Endothelial cell (in vitro differentiated cells): ENCODE measurements around the gene FHOD1. TPM values are rescaled to one million over a fixed set of nuclear protein-coding genes. Genes with fewer than 3 reads are reported as not detected.

Source experiments
- DNase-seq: peaks from one replicate; pipeline ENCODE4 v3.0.0; 2021; ENCODE audit warnings: low spot score
- H3K27ac Mint-ChIP-seq: one replicate; pipeline ENCODE4 v1.8.0; 2021; ENCODE audit warnings: mixed read lengths, inconsistent platforms; ENCODE audit not compliant: unreplicated experiment
- H3K27me3 Mint-ChIP-seq: one replicate; pipeline ENCODE4 v1.8.0; 2021; ENCODE audit warnings: mild to moderate bottlenecking, moderate library complexity, mixed read lengths, inconsistent platforms; ENCODE audit not compliant: unreplicated experiment
- H3K36me3 Mint-ChIP-seq: one replicate; pipeline ENCODE4 v1.8.0; 2021; ENCODE audit warnings: mild to moderate bottlenecking, low read depth, mixed read lengths, inconsistent platforms; ENCODE audit not compliant: unreplicated experiment
- H3K4me1 Mint-ChIP-seq: one replicate; pipeline ENCODE4 v1.8.0; 2021; ENCODE audit warnings: mild to moderate bottlenecking, mixed read lengths, inconsistent platforms; ENCODE audit not compliant: unreplicated experiment
- H3K4me3 Mint-ChIP-seq: one replicate; pipeline ENCODE4 v1.8.0; 2021; ENCODE audit warnings: mild to moderate bottlenecking, mixed read lengths, inconsistent platforms; ENCODE audit not compliant: unreplicated experiment
- H3K9me3 Mint-ChIP-seq: one replicate; pipeline ENCODE4 v1.8.0; 2021; ENCODE audit warnings: mixed read lengths, inconsistent platforms; ENCODE audit not compliant: unreplicated experiment
- total RNA-seq: library from RNA; stranded (reverse); fragmentation: NEBNext Ultra II Directional; extraction: Animal tissue kit (Norgen Biotek cat#: 25700); gene quantifications from one replicate; pipeline ENCODE4 v1.2.1, GENCODE V29; 2021; ENCODE audit not compliant: unreplicated experiment
- TF ChIP-seq, protein P1 (sequence below): fragments of 200-600 bp; sonication (generic); IDR thresholded peaks from one replicate; pipeline ENCODE4 v1.5.0; 2021; ENCODE audit warnings: antibody characterized with exemption; ENCODE audit not compliant: unreplicated experiment

FHOD1 gene
- total RNA-seq, 1 donor from 2014 or later: 248 TPM

DNA sequence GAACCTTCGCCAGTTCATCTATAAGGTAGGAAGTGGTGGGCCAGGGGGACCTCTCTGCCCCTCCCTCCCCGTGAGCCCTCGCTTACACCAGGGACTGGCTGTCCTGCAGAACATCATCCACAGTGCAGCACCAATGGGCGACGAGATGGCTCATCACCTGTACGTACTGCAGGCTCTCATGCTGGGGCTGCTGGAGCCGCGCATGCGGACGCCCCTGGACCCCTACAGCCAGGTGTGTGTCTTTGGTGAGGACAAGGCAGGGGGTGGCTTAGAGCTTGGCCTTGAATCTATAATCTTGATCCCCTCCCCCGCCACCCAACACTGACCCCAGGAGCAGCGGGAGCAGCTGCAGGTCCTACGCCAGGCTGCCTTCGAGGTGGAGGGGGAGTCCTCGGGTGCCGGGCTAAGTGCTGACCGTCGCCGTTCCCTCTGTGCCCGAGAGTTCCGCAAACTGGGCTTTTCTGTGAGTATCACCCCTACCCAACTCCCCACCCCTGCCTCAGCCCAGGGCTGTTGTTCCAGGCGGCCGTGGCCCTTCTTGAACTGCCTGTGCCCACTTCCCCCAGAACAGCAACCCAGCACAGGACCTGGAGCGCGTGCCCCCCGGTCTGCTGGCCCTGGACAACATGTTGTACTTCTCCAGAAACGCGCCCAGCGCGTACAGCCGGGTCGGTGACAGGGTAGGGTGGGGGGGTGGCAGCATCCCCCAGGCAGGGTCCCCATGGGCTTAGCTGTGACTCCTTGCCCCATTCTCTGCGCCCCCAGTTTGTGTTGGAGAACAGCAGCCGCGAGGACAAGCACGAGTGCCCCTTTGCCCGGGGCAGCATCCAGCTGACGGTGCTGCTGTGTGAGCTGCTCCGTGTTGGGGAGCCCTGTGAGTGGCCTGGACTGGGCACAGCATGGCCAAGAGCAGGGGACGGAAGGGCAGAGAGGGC, 45.6 kb downstream of the FHOD1 start:
- Mint-ChIP-seq H3K4me3 (no peak overlapping the region), H3K36me3 (peaks cover 9% of the 10 kb centered on the region), H3K4me1 (peaks cover 14% of the 10 kb centered on the region), H3K27ac (no peak overlapping the region), H3K9me3 (no peaks in the 10 kb centered on the region), H3K27me3 (peaks cover 21% of the 10 kb centered on the region)
- TF ChIP-seq, protein P1, sequence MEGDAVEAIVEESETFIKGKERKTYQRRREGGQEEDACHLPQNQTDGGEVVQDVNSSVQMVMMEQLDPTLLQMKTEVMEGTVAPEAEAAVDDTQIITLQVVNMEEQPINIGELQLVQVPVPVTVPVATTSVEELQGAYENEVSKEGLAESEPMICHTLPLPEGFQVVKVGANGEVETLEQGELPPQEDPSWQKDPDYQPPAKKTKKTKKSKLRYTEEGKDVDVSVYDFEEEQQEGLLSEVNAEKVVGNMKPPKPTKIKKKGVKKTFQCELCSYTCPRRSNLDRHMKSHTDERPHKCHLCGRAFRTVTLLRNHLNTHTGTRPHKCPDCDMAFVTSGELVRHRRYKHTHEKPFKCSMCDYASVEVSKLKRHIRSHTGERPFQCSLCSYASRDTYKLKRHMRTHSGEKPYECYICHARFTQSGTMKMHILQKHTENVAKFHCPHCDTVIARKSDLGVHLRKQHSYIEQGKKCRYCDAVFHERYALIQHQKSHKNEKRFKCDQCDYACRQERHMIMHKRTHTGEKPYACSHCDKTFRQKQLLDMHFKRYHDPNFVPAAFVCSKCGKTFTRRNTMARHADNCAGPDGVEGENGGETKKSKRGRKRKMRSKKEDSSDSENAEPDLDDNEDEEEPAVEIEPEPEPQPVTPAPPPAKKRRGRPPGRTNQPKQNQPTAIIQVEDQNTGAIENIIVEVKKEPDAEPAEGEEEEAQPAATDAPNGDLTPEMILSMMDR: no peak
- DNase-seq: no peak

DNA sequence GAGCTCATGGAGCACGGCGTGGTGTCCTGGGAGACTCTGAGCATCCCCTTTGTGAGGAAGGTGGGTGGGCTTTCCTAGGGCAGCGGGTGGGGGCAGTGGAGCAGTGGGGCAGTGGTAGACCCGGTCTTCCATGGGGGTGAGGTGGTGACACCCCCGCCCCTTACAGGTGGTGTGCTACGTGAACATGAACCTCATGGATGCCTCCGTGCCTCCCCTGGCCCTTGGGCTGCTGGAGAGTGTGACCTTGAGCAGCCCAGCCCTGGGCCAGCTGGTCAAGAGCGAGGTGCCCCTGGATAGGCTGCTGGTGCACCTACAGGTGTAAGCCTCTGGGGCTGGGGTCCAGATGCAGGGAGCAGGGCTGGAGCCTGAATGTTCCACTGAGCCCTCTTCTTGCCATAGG, 46.8 kb downstream of the FHOD1 start:
- H3K27ac Mint-ChIP-seq: no peak overlapping the region
- H3K36me3 Mint-ChIP-seq: peaks cover 15% of the 10 kb centered on the region
- H3K4me1 Mint-ChIP-seq: peaks cover 26% of the 10 kb centered on the region
- no peak overlapping the region for H3K4me3 Mint-ChIP-seq
- TF ChIP-seq, protein P1: no peak
- H3K27me3 Mint-ChIP-seq: peaks cover 19% of the 10 kb centered on the region
- no peaks in the 10 kb centered on the region for H3K9me3 Mint-ChIP-seq
- DNase-seq: no peak

DNA sequence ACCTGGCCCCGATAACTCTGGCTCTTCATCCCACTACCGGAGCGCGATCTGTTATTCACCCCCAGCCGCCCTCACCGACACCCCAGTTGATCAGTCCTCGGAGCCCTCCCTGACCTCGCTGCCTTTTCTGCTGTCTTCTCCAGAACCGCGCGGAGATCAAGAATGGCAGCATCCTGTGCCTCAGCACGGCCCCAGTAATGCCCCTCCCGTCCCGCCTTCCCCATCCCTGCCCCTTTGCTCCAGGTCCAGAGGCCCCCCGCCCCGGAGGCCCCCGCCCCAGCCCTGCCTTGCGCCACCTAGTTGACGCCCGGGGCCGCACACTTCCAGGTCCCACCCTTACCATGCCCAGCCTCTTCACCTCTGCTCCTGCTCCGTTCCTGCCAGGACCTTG, 47.5 kb downstream of the FHOD1 start:
- Mint-ChIP-seq H3K36me3 (peaks cover 22% of the 10 kb centered on the region), H3K4me3 (peak overlapping the region; percentile 82), H3K4me1 (peaks cover 33% of the 10 kb centered on the region), H3K27ac (peak overlapping the region; percentile 52), H3K27me3 (peaks cover 21% of the 10 kb centered on the region), H3K9me3 (no peaks in the 10 kb centered on the region)
- DNase-seq: peak; percentile 60
- TF ChIP-seq, protein P1: no peak

DNA sequence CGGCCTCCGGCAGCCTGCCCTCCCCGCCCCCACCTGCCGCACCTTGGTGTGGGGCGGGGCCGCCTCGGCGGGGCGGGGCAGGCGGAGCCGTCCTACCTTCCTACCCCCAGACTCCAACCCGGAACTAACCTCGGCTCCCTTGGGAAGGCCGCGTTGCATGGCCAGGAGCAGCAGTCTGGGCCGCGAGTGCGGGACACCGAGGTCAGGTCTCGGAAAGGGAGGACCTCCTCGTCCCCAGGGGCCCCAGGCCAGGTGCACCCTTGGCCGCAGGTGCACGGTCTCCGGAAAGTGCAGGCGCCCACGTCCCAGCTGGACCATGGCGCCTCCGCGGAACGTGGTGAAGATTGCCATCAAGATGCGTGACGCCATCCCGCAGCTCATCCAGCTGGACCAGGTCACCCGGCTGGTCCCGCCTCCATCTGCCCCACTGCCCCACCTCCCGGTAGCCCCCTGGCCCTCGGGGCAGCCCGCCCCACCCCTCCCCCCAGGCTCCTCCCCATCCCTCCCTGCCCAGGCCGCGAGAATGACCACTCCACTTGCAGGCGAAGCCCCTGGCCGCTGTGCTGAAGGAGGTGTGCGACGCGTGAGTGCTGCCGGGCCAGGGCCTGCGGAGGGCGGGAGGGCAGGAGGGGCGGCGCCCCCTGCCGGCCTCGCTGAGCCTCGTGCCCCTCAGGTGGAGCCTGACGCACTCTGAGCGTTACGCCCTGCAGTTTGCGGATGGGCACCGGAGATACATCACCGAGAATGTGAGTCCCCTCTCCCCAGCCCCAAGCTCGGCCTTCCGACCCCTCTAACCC, 48.1 kb downstream of the FHOD1 start, which contains the start of gene ELMO3:
Gene ELMO3 (plus strand): TSS at position 121 of the 797 bp plus-strand sequence. CDS start 196 bp downstream, at position 317.
- H3K4me1 Mint-ChIP-seq: peaks cover 37% of the 10 kb centered on the region
- DNase-seq: peak; percentile 71
- peak within 1 kb of the TSS; percentile 82 for H3K4me3 Mint-ChIP-seq
- peaks cover 19% of the 10 kb centered on the region for H3K27me3 Mint-ChIP-seq
- no peaks in the 10 kb centered on the region for H3K9me3 Mint-ChIP-seq
- peak within 1 kb of the TSS; percentile 24 for H3K27ac Mint-ChIP-seq
- TF ChIP-seq, protein P1: peak; percentile 66
- H3K36me3 Mint-ChIP-seq: peaks cover 25% of the 10 kb centered on the region
